Cardiac muscle cell (in vitro differentiated cells and primary cell): Measurements from ENCODE around the gene EHMT2. TPM values are rescaled to one million over a fixed set of nuclear protein-coding genes. Genes with fewer than 3 reads are reported as not detected.
A peak's percentile ranks its signal among the peaks of the same experiment; 100 is the strongest.
"Not testable (repeated sequence)": the region's sequence is repeated elsewhere in the genome, so short reads cannot be mapped to it uniquely, and the experiment has no call there.

ENCODE experiments used
- DNase-seq, 2 donors: peaks; one replicate each; pipeline versions ENCODE4 v3.0.0 to v3.0.0-alpha.2; 2010 to 2017; ENCODE audit warnings: low read depth in 1 of 2, low spot score in 1 of 2
- H3K27ac ChIP-seq: fragments of 200-600 bp; sonication (generic); 2 replicates; pipeline ENCODE4 v1.5.1; 2016
- H3K27me3 ChIP-seq: fragments of 200-600 bp; sonication (generic); 2 replicates; pipeline ENCODE4 v1.6.0; 2016; ENCODE audit warnings: control low read depth
- H3K36me3 ChIP-seq: fragments of 200-600 bp; sonication (generic); 2 replicates; pipeline ENCODE4 v1.5.1; 2016; ENCODE audit warnings: control low read depth
- H3K4me1 ChIP-seq: fragments of 200-600 bp; sonication (generic); 2 replicates; pipeline ENCODE4 v1.8.1; 2017; ENCODE audit warnings: low read depth, mild to moderate bottlenecking, mixed run types
- H3K4me3 ChIP-seq: fragments of 200-600 bp; sonication (generic); 2 replicates; pipeline ENCODE4 v1.5.1; 2016; ENCODE audit warnings: mild to moderate bottlenecking
- H3K9me3 ChIP-seq: fragments of 200-600 bp; sonication (generic); 2 replicates; pipeline ENCODE4 v1.5.1; 2017; ENCODE audit warnings: low read depth, mild to moderate bottlenecking, control low read depth
- polyA plus RNA-seq: library from polyadenylated mRNA; unstranded; fragments of >200 nt; fragmentation: Nextera tagmentation; extraction: Ambion mirVana; gene quantifications from 2 replicates; pipeline ENCODE4 v1.2.1, GENCODE V29; 2016
- total RNA-seq: library from RNA; depleted of rRNA; stranded (reverse); fragments of >200 nt; gene quantifications from 2 replicates; pipeline ENCODE4 v1.2.3, GENCODE V29; 2016
- TF ChIP-seq, protein P1 (sequence below): IDR thresholded peaks from 2 replicates; pipeline ENCODE4 v1.5.1; 2012; ENCODE audit warnings: low read depth, mild to moderate bottlenecking, low read length

Gene EHMT2
- total and polyA plus RNA-seq, 2 experiments from 2014 or later: 89.6 to 120 TPM

GRCh38 chr6:31911826-31912585 lies 14.5 kb upstream of the EHMT2 start:
- Histone ChIP-seq H3K27ac (no peak overlapping the region), H3K27me3 (no peaks in the 10 kb centered on the region), H3K36me3 (no peaks in the 10 kb centered on the region), H3K4me3 (no peak overlapping the region), H3K9me3 (no peaks in the 10 kb centered on the region), H3K4me1 (no peaks in the 10 kb centered on the region)
- TF ChIP-seq, protein P1, sequence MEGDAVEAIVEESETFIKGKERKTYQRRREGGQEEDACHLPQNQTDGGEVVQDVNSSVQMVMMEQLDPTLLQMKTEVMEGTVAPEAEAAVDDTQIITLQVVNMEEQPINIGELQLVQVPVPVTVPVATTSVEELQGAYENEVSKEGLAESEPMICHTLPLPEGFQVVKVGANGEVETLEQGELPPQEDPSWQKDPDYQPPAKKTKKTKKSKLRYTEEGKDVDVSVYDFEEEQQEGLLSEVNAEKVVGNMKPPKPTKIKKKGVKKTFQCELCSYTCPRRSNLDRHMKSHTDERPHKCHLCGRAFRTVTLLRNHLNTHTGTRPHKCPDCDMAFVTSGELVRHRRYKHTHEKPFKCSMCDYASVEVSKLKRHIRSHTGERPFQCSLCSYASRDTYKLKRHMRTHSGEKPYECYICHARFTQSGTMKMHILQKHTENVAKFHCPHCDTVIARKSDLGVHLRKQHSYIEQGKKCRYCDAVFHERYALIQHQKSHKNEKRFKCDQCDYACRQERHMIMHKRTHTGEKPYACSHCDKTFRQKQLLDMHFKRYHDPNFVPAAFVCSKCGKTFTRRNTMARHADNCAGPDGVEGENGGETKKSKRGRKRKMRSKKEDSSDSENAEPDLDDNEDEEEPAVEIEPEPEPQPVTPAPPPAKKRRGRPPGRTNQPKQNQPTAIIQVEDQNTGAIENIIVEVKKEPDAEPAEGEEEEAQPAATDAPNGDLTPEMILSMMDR: no peak
- no peak for DNase-seq

- not testable (repeated sequence) for H3K27me3 ChIP-seq, H3K4me3 ChIP-seq, H3K36me3 ChIP-seq, DNase-seq, H3K9me3 ChIP-seq, H3K4me1 ChIP-seq, H3K27ac ChIP-seq
These were observed 11.8 kb upstream of the EHMT2 start for GRCh38 chr6:31909298-31909697.

- no peak overlapping the region for H3K4me3 ChIP-seq
- H3K36me3 ChIP-seq: no peaks in the 10 kb centered on the region
- H3K9me3 ChIP-seq: no peaks in the 10 kb centered on the region
- TF ChIP-seq, protein P1: no peak
- H3K4me1 ChIP-seq: no peaks in the 10 kb centered on the region
- peak in 1 of 2 donors; percentile 59 for DNase-seq
- H3K27ac ChIP-seq: no peak overlapping the region
- no peaks in the 10 kb centered on the region for H3K27me3 ChIP-seq
These were observed 11.3 kb upstream of the EHMT2 start for GRCh38 chr6:31908791-31909190.

DNA sequence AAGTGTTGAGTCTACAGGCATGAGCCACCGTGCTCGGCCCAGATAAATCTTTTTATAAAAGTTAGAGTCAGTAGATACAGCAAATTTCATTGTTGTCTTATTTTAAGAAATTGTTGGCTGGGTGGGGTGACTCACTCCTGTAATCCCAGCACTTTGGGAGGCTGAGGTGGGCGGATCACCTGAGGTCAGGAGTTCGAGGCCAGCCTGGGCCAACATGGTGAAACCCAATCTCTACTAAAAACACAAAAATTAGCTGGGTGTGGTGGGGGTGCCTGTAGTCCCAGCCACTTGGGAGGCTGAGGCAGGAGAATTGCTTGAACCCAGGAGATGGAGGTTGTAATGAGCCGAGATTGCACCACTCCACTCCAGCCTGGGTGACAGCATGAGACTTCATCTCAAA lies 10.8 kb upstream of the EHMT2 start:
- not testable (repeated sequence) for H3K9me3 ChIP-seq, DNase-seq, H3K36me3 ChIP-seq, H3K4me3 ChIP-seq, H3K27me3 ChIP-seq, H3K4me1 ChIP-seq, H3K27ac ChIP-seq

DNA sequence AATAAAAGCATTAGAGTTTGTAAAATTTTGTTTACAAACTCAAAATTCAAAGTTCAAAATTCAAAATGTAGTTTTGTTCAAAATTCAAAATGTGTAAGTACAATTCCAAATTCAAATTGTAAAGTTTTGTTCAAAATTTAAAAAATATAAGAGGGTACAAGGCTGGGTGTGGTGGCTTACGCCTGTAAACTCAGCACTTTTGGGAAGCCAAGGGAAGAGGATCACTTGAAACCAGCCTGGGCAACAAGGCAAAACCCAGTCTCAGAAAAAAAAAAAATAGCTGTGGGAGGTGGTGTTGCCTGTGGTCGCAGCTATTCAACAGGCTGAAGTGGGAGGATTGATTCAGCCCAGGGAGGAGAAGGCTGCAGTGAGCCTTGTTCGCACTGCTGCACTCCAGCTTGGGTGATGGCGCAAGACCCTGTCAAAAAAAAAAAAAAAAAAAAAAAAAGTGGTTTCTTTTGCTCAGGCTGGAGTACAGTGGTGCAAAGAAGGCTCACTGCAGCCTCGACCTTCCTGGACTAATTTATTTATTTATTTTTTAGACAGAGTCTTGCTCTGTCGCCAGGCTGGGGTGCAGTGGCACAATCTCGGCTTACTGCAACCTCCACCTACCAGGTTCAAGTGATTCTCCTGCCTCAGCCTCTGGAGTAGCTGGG lies 9.8 kb upstream of the EHMT2 start:
- no peaks in the 10 kb centered on the region for H3K36me3 ChIP-seq
- DNase-seq: peak in 1 of 2 donors; percentile 97
- H3K4me3 ChIP-seq: no peak overlapping the region
- H3K27me3 ChIP-seq: no peaks in the 10 kb centered on the region
- H3K4me1 ChIP-seq: no peaks in the 10 kb centered on the region
- TF ChIP-seq, protein P1: no peak
- H3K9me3 ChIP-seq: no peaks in the 10 kb centered on the region
- no peak overlapping the region for H3K27ac ChIP-seq

- H3K4me3 ChIP-seq, H3K4me1 ChIP-seq, H3K27ac ChIP-seq, H3K9me3 ChIP-seq, DNase-seq, H3K27me3 ChIP-seq, H3K36me3 ChIP-seq: not testable (repeated sequence)
These were observed 9.2 kb upstream of the EHMT2 start for GRCh38 chr6:31906727-31907126.

DNA sequence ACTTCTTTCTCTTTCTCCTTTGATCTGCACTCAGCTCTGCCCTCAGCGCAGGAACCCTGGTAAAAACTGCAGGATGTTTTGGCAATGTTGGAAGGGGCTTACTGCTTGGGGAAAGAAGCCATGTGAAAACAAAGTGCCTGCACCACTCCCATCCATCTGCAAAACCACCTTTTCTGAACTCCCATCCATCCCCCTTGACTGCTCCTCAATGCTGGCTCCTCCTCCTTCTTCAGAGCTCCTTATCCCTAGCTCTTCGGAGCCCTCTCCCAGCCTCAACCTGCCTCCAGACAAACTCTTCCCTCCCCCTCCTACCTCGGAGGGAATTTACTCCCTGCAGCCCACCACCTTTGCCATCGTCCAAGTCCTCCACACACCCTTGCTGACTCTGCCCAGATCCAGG lies 8.6 kb upstream of the EHMT2 start:
- TF ChIP-seq, protein P1: no peak
- no peak for DNase-seq
- H3K27ac ChIP-seq: no peak overlapping the region
- H3K4me1 ChIP-seq: peaks cover 2% of the 10 kb centered on the region
- H3K27me3 ChIP-seq: no peaks in the 10 kb centered on the region
- no peaks in the 10 kb centered on the region for H3K36me3 ChIP-seq
- H3K9me3 ChIP-seq: no peaks in the 10 kb centered on the region
- H3K4me3 ChIP-seq: no peak overlapping the region
